GM03348 (cell line): ENCODE data around the gene DBH.

Experiments
- DNase-seq: peaks from one replicate; pipeline ENCODE4 v3.0.0; 2012; ENCODE audit warnings: low spot score

DBH gene

DNA sequence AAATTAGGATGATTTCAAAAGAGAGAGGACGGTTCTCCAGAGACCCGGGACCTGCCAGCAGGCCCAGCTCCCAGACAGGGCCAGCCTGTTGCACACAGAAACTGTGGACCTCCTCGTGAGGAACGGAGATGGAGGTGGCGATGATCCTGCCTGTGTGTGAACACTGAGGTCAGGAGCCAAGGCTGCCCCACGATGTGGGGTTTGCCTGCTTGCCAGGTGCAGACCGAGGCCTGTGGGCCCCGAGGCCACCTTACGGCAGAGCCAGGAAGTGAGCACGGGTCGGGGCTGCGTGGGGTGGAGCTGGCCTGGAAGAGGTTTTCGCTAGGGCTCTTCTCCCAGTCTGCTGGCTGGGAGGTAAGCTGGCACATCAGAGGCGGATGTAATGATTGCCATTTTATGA is 31.3 kb upstream of the DBH start:
- no peak for DNase-seq

DNA sequence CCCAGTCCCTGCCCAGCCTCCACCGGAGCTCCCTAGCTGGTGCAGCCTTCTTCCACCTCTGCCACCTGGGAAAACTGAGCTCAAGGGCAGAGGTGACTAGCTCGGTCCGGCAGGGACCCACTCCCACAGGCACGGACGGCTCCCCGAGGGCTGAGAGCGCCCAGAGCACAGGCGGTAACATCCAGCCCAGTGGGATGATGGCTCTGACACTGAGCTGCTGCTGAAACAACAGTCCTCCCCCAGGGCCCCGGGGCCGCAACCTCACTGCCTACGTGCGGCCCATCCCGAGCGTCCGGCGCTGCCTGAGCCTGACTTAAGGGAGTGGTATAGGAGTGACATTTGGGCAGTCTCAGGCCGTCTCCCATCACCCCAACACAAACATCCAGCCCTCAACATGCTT is 30.7 kb upstream of the DBH start:
- DNase-seq, result no peak

DNA sequence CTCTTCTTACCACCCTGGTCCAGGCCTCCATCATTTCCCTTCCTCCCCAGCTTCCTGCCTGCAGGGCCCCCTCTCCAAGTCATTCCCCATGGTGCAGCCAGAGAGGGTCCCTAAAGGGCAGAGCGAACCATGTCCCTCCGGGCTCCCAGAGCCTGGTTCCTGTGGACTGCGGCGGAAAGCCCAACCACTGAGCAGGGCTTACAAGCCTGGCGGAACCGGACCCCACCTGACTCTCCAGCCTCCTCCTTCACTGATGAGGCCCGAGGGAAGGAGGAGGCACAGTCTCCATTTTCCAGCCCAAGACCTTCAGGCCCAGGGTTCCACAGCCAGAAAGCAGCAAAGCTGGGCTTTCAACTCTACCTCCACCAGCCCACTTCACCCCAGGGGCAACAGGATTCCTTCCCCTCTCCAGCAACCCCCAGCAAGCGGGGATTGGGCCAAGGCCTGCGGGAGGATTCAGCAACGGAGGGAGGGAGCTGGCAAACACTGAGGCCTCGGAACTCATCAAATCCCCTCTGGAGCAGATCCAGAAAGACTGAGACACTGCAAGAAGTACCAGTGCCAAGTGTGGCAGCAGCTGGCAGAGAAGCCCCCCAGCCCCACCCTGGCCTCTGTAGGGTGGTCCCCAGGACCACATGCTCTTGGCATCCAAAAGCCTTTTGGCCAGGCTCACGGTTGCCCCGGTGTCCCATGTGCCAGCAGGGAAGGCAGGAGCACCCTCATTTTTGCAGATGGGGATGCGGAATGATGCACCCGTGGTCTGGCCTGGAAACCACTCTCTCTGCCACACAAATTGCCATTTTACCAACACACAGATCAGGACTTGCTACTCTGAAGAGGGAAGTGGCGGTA is 30.1 kb upstream of the DBH start:
- no peak for DNase-seq

DNA sequence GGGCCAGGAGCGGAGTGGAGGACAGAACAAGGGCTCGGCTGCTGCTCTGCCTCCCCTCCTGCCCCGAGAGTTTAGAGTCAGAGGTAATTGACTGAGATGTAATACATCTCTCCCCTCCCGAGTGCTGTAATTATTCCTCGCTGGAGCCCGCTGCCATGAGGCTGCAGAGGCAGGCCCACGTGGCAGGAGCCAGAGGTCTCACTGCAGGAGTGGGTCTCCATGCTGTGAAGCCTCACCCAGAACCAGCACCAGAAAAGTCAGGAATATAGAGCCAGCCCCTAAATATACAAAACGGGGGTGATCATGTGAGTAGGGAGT is 29.5 kb upstream of the DBH start:
- DNase-seq, result no peak

DNA sequence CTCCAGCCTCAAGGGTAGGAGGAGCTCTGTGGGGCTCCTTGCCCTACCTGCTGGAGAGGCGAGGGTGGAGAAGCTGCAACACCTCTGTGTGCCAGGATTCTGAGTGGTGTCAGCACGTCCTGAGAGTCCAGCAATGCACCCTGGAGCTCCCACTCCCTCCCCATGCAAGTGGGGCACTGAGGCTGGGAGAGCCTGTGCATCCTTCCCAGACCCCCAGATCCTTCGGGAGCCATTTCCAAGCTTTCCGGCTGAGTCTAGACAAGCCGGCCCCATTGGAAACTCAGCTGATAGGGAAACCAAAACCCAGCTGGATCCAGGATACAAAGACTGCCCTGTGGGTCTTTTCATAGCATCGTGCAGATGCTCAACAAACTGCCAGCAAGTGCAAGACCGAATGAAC is 28.8 kb upstream of the DBH start:
- DNase-seq, result no peak

DNA sequence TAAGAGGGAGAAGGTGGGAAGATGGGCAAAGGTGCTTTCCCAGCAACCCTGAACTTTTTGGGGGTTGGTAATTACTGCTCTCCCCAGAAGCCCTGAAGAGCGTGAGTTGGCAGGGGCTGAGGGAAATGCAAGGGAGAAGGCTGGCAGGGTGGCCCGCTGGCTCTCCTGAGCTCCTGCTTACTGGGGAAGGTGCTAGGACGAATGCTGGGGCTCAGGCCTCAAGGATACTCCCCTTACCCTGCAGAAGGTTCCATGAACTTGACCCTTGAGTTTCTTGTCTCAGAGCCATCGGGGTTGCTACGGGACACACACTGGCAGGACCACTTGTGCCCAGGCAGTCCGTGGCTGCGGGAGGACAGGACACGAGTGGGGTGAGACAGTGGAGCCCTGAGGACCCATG is 28.2 kb upstream of the DBH start:
- DNase-seq, result no peak

DNA sequence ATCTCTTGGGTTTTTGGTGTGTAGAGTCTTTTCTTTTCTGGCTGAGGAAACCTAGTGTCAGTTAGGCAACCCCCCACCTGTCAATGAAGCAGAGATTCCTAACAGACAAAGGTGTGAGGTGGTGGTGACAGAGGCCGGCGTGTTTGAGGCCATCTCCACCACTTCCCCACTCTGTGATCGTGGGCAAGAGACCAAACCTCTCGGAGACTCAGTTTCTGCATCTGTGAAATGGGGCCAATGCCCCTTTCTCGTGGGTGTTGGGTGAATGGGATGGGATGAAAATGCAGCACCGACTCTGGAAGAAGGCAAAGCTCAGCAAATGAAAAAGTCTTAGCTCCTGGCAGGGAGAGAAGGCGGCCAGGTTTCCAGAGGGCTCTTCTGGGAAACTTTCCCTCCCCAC is 27.8 kb upstream of the DBH start:
- DNase-seq, result no peak

DNA sequence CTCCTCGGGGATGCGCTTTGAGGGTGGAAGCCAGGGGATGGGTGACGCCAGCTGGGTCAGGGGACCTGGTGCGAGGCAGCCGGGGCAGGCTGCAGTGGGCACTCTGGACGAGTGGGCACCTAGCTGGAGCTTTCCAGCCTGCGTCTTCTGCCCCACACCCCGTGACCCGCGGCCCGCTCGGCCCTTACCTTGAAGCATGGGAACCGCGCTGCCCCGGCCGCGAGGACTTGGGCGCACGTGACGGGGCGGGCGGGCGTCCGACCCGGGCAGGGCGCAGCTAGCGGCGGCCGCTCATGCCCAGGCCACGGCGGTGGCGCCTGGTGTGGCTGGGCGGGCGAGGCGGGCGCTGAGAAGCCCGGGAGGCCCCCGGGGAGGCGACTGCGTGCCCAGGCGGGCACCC is 27.3 kb upstream of the DBH start:
- no peak for DNase-seq

DNA sequence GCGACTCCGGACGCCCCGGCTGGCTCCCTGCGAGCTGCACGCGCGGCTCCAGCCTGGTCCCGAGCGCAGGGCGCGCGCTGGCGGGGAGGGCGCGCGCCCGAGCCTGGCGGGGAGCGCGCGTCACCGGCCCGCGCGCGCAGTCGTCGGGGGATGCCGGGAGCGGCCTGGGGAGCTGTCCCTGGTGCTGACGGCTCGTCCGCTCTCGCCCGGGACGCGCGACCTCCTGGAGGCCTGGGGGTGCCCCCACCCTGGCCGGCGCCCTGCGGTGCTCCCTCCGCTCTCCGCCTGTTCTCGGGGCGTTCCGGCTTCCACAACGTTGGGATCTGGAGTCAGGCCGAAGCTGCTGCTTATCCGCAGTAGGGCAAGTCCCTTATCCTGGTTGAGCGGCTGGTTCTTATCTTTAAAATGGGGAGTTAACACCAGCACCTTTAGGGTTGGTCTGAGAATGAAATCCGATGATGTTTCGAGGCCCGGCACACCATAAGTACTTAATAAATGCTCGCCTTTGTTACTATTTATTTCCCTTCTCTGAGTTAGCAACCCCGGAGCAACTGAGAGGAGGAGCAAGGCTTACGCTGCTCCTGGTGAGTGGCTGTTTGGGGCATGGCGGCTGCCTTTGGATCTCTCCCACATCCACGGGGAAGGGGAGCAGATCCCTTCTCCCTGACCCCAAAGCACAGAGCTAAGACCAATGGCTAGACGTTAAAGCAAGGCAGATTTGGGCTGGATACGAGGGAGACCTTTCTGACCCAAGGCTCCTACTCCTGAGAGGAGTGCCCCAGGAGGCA is 26.7 kb upstream of the DBH start, which contains the start of gene FAM163B:
FAM163B (minus strand) TSS at position 79 of the 788 bp plus-strand sequence. CDS start 29,166 bp downstream, outside the sequence.
- peak; percentile 78 for DNase-seq

DNA sequence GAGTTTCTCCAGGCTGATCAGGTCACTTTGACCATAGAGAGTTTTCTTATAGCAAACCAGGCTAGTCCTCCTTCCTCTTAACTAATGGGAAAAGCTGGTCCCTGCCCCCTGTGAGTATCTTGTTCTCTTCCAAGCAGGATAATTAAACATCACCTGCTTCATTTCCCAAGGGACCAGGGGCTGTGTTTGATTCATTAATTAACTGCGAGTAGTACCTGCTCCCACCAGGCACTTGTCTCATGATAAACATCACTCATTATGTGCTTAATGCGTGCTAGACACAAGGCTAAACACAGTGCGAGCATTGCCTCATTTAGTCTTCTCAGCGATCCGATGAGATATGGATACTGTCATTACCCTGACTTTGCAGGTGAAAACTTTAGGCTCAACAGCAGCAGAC is 25.3 kb upstream of the DBH start:
- no peak for DNase-seq

DNA sequence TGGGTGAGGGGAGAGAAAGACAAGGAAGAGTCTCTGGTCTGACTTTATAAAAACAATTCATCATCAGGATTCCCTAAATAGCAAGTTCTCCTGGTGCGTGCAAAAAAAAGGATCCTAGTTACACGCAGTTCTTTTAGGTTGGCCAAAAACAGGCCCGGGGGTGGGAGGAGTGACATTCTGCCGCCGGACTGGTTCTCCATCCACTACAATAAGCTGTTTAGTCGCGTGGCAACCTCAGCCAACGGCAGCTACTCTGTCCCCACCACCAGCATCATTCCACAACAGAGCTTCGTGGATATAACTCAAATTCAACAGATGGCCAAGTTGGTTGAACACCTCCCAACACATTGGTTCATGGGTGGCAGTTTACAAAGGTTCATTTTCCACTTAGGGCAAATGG is 24.1 kb upstream of the DBH start:
- DNase-seq, result no peak

DNA sequence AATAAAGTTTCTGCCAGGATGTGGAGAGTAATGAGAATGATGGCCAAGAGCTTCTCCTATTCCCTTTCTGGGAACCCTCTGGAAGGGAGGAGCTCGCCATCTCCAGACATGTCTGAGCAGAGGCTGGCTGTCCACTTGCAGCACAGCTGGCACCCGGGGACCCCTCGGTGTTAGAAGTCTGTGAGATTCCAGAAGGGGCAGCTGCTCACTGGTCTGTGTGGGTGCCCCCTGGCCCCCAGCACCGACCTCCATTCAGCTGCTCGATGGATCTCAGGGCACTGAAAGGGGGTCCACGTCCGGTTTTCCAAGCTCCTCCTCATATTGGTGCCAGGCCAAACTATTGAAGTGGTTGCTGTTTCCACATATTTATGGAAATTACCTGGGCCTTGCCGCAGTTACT is 23.3 kb upstream of the DBH start:
- DNase-seq, result no peak

DNA sequence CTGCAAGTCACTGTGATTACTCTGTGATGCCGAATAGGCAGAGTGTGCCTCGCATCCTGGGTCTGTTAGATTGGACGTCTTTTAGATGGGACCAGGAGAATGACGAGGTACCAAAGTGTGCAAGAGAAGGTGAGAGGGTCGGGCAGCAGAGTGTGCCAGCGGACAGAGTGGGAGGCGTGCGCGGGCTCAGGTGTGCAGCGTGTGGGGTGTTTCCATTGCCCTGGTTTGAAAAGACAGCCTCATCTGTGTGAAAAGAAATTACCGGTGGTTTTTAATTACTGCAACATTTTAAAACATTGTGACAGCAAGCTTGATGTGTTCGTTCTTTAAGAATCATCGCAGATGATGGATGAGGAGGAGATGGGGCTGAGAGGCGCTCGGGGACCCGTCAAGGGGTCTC is 22.7 kb upstream of the DBH start:
- DNase-seq, result no peak

DNA sequence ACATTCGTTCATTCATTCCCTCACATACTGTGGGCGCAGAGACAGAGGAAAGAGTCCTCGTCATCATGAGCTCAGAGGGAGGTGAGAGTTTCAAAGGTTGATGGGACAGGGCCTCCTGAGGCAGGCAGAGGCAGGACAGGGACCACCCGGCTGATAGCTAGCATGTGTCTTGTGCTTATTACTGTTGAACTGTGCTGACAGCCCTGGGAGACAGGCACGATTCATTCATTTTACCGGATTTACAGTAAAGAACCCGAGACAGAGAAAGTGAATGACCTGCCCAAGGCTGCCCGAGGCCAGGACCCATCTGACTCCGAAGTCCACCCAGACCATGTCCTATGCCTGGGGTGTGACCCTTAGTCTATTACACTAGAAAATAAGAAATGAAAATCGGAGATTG is 22.1 kb upstream of the DBH start:
- DNase-seq, result no peak

DNA sequence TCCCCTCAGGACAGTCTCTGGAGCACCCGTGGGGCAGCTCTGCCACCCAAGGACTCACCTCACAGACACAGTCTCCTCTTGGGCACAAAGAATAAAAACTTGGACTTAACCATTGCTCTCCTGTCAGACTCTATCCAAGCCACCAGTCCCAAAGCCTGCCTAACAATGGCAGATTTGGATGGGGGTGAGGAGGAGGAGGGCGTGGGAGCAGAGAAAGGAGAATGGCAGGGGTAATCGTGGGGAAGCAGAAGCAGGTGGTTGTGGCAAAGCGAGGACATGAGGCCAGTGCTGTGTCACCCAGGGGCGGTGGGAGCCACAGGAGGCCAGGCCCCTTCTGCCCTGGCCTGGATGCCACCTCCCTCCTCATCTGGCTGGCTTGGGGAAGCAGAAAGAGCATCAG is 21.5 kb upstream of the DBH start:
- no peak for DNase-seq

DNA sequence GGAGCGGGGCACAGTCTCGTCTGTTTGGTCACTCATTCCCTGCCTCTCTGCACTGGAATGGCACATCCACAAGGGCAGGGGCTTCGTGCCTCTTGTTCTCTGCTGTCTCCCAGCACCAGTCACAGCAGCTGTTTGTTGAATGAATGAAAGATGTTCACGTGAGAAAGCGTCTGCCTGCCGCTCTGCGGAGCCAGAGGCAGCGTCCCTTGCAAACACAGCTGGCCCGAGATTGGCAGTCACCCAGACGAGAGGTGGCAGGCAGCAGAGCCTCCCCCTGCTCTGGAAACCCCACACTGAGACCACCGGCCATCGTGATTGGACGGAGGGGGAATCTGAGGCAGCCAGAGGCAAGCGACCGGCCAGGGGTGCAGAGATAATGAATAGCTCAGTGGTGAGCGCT is 21.0 kb upstream of the DBH start:
- no peak for DNase-seq

DNA sequence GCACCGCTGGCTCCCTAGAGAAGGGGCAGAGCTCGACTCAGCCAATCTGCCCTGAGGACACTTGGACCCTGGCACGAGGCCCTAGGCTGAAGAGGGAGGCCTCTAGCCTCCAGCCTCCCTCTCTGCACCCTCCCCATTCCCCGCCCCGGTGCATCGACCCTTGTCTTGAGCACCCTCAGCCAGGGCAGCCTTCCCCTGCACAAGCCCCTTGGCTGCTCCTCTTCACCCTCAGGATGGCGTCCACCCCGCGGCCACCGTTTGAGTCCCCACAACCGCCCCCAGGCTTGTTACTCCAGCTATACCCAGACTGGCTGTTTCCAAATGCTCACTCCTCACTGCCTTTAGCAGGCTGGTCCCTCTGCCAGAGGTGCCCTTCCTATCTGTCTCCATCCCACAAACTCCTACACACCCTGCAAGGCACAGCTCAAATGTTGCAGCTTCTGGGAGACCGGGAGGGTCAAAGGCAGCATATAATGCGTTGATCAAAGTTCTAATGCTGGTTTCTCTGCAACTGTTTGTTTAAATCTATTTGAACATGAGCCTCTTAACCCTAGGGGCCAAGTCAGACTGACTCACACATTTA is 20.5 kb upstream of the DBH start:
- DNase-seq, result no peak

DNA sequence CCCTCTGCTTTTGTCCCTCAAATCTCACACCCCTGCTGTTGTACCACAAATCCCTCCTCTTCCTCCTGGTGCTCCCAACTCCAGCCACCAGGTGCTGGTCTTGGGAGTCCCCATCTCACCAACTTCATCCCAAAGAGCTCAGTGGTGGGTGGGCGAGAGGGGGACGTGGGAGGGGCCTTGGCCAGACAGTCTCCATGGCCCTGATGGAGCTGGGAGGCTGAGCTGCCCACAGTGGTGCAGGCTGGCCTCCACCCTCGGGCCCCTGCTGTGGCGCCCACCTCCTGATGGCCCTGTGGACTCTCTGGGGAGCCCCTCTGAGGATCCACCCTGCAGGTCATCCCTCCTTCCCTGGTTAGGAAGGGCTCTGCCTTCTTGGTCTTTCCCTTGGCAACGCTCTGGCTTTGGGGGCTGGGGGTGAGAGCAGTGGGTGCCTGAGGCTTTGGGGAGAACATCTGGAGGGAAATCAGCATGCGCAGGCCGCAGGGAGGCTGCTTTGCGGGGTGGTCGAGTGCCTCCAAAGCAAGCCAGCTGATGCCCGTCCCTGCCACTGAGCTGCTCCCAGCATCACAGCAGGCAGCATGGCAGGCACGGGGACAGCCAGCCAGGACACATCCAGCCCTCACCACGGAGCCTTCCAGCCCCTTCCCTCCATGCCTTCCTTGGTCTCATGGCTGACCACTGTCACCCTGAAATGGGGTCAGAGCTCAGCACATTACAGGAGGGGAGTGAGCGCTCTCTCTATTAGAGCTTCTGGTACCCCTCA is 19.3 kb upstream of the DBH start:
- DNase-seq, result no peak

DNA sequence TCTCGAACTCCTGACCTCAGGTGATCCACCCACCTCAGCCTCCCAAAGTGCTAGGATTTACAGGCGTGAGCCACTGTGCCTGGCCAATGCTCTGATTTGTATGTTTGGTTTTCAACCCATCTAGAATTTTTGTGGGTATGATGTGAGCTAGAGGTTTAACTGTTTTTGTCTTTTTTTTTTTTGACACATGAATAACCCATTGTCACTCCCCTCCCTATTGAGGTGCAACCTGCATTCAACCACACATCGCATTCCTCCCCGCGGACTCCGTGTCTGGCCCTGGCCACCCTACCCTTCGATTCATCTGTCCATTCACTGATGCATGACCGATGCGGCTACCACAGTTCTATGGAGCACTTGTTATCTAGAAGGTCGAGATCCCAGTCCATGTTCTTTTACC is 17.4 kb upstream of the DBH start:
- DNase-seq, result no peak

DNA sequence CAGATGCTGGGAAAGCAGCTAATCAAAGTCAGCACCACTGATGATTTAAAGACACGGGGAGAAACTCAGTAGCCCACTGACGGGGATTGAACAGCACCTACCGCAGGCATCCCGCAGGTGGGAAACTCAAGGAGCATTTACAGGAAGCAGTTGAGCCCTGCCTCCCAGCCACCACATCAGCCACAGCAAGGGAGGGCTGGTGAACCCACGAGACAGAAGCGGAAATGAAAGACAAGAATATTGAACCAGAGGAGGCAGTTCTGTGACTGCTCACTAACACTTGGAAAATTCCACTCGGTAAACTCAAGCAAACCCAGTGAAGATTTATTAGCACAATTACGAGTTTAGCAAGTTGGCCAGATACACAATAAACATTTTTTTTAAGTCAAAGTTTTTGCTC is 16.4 kb upstream of the DBH start:
- no peak for DNase-seq

DNA sequence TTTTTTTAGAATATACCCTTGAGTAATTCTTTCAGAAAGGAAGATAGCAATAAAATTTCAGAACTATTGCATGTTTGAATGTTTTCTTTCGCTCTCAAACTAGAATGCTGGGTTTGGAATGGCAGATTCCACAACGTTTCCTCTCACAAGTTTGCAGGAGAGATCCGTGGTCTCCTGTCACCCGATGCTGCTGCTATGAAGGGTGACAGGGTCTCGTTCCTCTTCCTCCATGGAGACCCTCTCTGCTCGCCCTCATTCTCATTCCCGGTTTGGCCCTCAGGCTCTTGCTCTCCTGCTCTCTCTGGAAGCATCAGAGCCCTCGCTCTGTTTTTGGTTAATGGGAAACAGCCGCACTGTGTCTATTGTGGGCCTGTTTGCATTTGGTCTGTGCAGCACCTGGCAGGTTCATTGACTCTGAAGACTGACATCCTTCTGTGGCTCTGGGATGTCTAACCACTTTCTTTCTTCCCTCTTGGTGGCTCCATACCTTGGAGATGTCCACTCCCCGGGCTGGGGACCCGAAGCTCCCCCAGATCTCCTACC is 14.4 kb upstream of the DBH start:
- DNase-seq, result no peak

DNA sequence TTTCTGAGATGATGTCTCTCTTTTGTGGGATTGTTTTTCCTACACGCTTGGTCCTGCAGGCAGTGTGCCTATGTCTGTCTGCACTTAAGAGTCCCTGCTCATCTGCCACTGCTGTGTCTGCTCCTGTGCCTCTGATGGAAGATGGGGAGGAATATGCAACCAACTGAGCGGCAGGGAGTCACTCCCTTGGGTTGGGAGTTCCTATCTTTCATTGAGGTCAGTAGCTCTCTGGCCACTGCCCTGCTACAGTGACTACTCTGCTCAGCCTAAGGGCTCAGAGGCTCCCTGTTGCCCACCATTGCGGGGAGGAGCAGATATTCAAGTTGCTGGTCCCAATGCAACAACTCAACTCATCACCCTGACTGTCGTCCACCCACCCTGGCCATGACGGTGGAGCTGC is 13.6 kb upstream of the DBH start:
- no peak for DNase-seq
